ENCODE results near the gene RNGTT. TPM values are rescaled to one million over a fixed set of nuclear protein-coding genes. Genes with fewer than 3 reads are reported as not detected.

The RNGTT gene
- polyA plus RNA-seq, 1 donor (not counting 4 experiments of a cell fraction or from before 2014, with no cell fraction given), result 9.7 TPM

DNA sequence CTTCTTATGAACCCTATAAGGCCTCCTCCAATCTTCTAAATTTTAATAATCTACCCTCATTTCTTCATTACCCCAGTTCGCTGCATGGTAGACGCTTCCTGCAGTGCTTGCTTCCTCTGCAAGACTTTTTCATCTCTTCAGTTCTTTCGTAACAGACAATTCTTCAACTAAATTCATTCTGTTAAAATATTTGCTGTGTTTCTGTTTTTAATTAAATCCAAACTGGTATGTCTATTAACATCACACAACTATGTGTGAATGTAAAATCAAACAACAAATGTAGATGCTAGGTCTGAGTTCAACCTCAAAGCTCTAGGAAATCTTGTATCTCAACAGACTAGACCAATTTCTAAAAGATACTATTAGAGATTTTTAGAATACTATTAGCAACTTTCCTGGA is 199.3 kb downstream of the RNGTT start:
- no peak overlapping the region for H3K9ac ChIP-seq (ENCODE audit: control insufficient read depth, extremely low read depth, insufficient read depth, low read length)
- H3K9me3 ChIP-seq (ENCODE audit: control insufficient read depth, low read depth, low read length), result no peaks in the 10 kb centered on the region
- H3K27me3 ChIP-seq (ENCODE audit: control insufficient read depth, extremely low read depth, insufficient read depth, low read length), result no peaks in the 10 kb centered on the region
- H2AFZ ChIP-seq (ENCODE audit: control insufficient read depth, low read length), result no peak overlapping the region
- H3K27ac ChIP-seq (ENCODE audit: control insufficient read depth, insufficient read depth, low read length), result no peak overlapping the region
- H3K9me1 ChIP-seq (ENCODE audit: control insufficient read depth, extremely low read depth, insufficient read depth, low read length), result no peaks in the 10 kb centered on the region
- DNase-seq (ENCODE audit: low read depth, low spot score), result no peak
- TF ChIP-seq EZH2 (IDR thresholded peaks at IDR 0.05; ENCODE audit: low read length), result no peak
- TF ChIP-seq, protein P1, sequence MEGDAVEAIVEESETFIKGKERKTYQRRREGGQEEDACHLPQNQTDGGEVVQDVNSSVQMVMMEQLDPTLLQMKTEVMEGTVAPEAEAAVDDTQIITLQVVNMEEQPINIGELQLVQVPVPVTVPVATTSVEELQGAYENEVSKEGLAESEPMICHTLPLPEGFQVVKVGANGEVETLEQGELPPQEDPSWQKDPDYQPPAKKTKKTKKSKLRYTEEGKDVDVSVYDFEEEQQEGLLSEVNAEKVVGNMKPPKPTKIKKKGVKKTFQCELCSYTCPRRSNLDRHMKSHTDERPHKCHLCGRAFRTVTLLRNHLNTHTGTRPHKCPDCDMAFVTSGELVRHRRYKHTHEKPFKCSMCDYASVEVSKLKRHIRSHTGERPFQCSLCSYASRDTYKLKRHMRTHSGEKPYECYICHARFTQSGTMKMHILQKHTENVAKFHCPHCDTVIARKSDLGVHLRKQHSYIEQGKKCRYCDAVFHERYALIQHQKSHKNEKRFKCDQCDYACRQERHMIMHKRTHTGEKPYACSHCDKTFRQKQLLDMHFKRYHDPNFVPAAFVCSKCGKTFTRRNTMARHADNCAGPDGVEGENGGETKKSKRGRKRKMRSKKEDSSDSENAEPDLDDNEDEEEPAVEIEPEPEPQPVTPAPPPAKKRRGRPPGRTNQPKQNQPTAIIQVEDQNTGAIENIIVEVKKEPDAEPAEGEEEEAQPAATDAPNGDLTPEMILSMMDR (optimal IDR thresholded peaks at IDR 0.05 in 1 of 3, IDR thresholded peaks at IDR 0.05 in 1 of 3, conservative IDR thresholded peaks at IDR 0.05 in 1 of 3; ENCODE audit: extremely low read depth in 1 of 3, insufficient read depth in 2 of 3, low read length in 3 of 3), result no peak
- no peak for FAIRE-seq
- no peaks in the 10 kb centered on the region for H3K36me3 ChIP-seq (ENCODE audit: control insufficient read depth in 2 of 2, extremely low read depth in 1 of 2, insufficient read depth in 2 of 2, low read length in 2 of 2)
- H3K4me2 ChIP-seq (ENCODE audit: control insufficient read depth, extremely low read depth, insufficient read depth, low read depth, low read length), result no peak overlapping the region
- no peaks in the 10 kb centered on the region for H4K20me1 ChIP-seq (ENCODE audit: control insufficient read depth, extremely low read depth, insufficient read depth, low read length)
- no peak overlapping the region for H3K4me3 ChIP-seq (ENCODE audit: control insufficient read depth in 2 of 3, extremely low read depth in 1 of 3, insufficient read depth in 2 of 3, low read depth in 1 of 3, low read length in 3 of 3)
- dilution Hi-C loops (cut with MboI; ENCODE audit: extremely low pct_ligation_motif_present, low sequenced_read_pairs), result no loop called here
- no peaks in the 10 kb centered on the region for H3K4me1 ChIP-seq (ENCODE audit: control insufficient read depth, extremely low read depth, insufficient read depth, low read length)
- no peaks in the 10 kb centered on the region for H3K79me2 ChIP-seq (ENCODE audit: control insufficient read depth, insufficient read depth, low read length)

DNA sequence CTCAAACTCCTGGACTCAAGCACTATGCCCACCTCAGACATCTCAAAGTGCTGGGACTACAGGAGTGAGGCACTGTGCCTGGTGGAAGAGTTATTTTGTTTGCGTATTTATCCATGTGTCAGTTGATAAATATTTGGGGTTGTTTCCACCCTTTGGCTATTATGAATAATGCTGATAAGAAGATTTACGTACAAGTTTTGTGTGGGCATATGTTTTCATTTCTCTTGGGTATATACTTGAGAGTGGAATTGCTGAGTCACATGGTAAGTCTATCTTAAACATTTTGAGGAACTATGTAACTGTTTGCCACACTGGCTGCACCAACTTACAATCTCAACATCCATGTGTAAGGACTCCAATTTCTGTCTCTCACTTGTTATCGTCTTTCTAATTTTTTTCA is 200.3 kb downstream of the RNGTT start:
- H3K4me1 ChIP-seq (ENCODE audit: control insufficient read depth, extremely low read depth, insufficient read depth, low read length), result no peaks in the 10 kb centered on the region

More for the DNA sequence above, 200.3 kb downstream of the RNGTT start:
- dilution Hi-C loops (cut with MboI; ENCODE audit: extremely low pct_ligation_motif_present, low sequenced_read_pairs), result no loop called here
- no peak overlapping the region for H3K4me2 ChIP-seq (ENCODE audit: control insufficient read depth, extremely low read depth, insufficient read depth, low read depth, low read length)
- H3K27me3 ChIP-seq (ENCODE audit: control insufficient read depth, extremely low read depth, insufficient read depth, low read length), result no peaks in the 10 kb centered on the region
- H3K9me1 ChIP-seq (ENCODE audit: control insufficient read depth, extremely low read depth, insufficient read depth, low read length), result no peaks in the 10 kb centered on the region
- TF ChIP-seq, protein P1 (optimal IDR thresholded peaks at IDR 0.05 in 1 of 3, IDR thresholded peaks at IDR 0.05 in 1 of 3, conservative IDR thresholded peaks at IDR 0.05 in 1 of 3; ENCODE audit: extremely low read depth in 1 of 3, insufficient read depth in 2 of 3, low read length in 3 of 3), result no peak
- no peak for TF ChIP-seq EZH2 (IDR thresholded peaks at IDR 0.05; ENCODE audit: low read length)
- H4K20me1 ChIP-seq (ENCODE audit: control insufficient read depth, extremely low read depth, insufficient read depth, low read length), result no peaks in the 10 kb centered on the region
- H3K27ac ChIP-seq (ENCODE audit: control insufficient read depth, insufficient read depth, low read length), result no peak overlapping the region
- no peaks in the 10 kb centered on the region for H3K79me2 ChIP-seq (ENCODE audit: control insufficient read depth, insufficient read depth, low read length)
- H3K4me3 ChIP-seq (ENCODE audit: control insufficient read depth in 2 of 3, extremely low read depth in 1 of 3, insufficient read depth in 2 of 3, low read depth in 1 of 3, low read length in 3 of 3), result no peak overlapping the region
- DNase-seq (ENCODE audit: low read depth, low spot score) (no peak), FAIRE-seq (no peak)
- H3K9ac ChIP-seq (ENCODE audit: control insufficient read depth, extremely low read depth, insufficient read depth, low read length), result no peak overlapping the region
- H3K36me3 ChIP-seq (ENCODE audit: control insufficient read depth in 2 of 2, extremely low read depth in 1 of 2, insufficient read depth in 2 of 2, low read length in 2 of 2), result no peaks in the 10 kb centered on the region
- no peaks in the 10 kb centered on the region for H3K9me3 ChIP-seq (ENCODE audit: control insufficient read depth, low read depth, low read length)
- H2AFZ ChIP-seq (ENCODE audit: control insufficient read depth, low read length), result no peak overlapping the region
